Esophagus squamous epithelium (tissue), 5 donors: ENCODE measurements around the gene MRPL1. TPM values are rescaled to one million over a fixed set of nuclear protein-coding genes. Genes with fewer than 3 reads are reported as not detected.

Experiments used
- DNase-seq: peaks from one replicate; lab custom pipeline; 2025; lab: John Stamatoyannopoulos, UW
- H3K27ac ChIP-seq, 4 donors: fragments of 200-600 bp; sonication (generic); one replicate each; pipeline ENCODE4 v1.5.1; 2016 to 2019; ENCODE audit warnings: mild to moderate bottlenecking in 1 of 4
- H3K27me3 ChIP-seq, 4 donors: fragments of 200-600 bp; sonication (generic); 1 replicate in 3 of 4; 2 replicates in 1 of 4; pipeline versions ENCODE4 v1.5.1 to v1.6.0; 2017 to 2021; ENCODE audit warnings: antibody characterized with exemption in 1 of 4
- H3K36me3 ChIP-seq, 3 donors: fragments of 200-600 bp; sonication (generic); one replicate each; pipeline ENCODE4 v1.5.1; 2016 to 2019
- H3K4me1 ChIP-seq, 3 donors: fragments of 200-600 bp; sonication (generic); one replicate each; pipeline ENCODE4 v1.5.1; 2017 to 2019
- H3K4me3 ChIP-seq, 4 donors: fragments of 200-600 bp; sonication (generic); 1 replicate in 3 of 4; 2 replicates in 1 of 4; pipeline ENCODE4 v1.5.1; 2016 to 2019; ENCODE audit warnings: mild to moderate bottlenecking in 2 of 4, moderate library complexity in 1 of 4
- H3K9me3 ChIP-seq, 3 donors: fragments of 200-600 bp; sonication (generic); one replicate each; pipeline ENCODE4 v1.5.1; 2016 to 2019
- CTCF ChIP-seq, 6 experiments: fragments of 450-650 bp in 4 of 6; fragments of 200-600 bp in 2 of 6; sonication (generic) in 2 of 6; IDR thresholded peaks; one replicate each; pipeline ENCODE4 v1.5.1; 2016 to 2019; ENCODE audit warnings: antibody characterized with exemption in 6 of 6, mild to moderate bottlenecking in 4 of 6, moderate library complexity in 4 of 6
- POLR2A ChIP-seq, 4 donors: fragments of 450-650 bp; IDR thresholded peaks; one replicate each; pipeline ENCODE4 v1.6.1; 2017; ENCODE audit warnings: antibody characterized with exemption in 4 of 4, mild to moderate bottlenecking in 4 of 4, moderate library complexity in 3 of 4
- WGBS, 2 donors: methylation state at CpG; one replicate each; pipeline ENCODE4 v1.1.5; 2018; 5-methylcytosine and 5-hydroxymethylcytosine counted together
- intact Hi-C: fragments of 100-400 bp; cut with DNase I; formaldehyde crosslinking; loops from one replicate; pipeline ENCODE4 v1.15.0; 2022
- total RNA-seq, 4 donors: library from RNA; depleted of rRNA; stranded (reverse); fragments of >200 nt; gene quantifications; one replicate each; pipeline ENCODE4 v1.1.0, GENCODE V29; 2016
- donor health status: DM: yes; HTN: yes; CAD: no.

Gene MRPL1
- total RNA-seq, 4 donors from 2014 or later: 12.9 to 34.5 (median 28.4) TPM

- no peaks in the 10 kb centered on the region for H3K9me3 ChIP-seq
- no peak overlapping the region for H3K4me3 ChIP-seq
- no peak for TF ChIP-seq POLR2A (IDR thresholded peaks at IDR 0.05)
- TF ChIP-seq CTCF (IDR thresholded peaks at IDR 0.05): no peak
- WGBS, 2 donors: 63 to 78% methylated on average over 5 of the region's 5 CpGs
- intact Hi-C loops: loop anchor here (10.0 kb wide), 1 partner anchor 562 kb away; no protein-coding TSS in a partner anchor
- H3K36me3 ChIP-seq: peaks cover 0 to 47% (median 0%) of the 10 kb centered on the region in 3 donors
- H3K27ac ChIP-seq: no peak overlapping the region
- no peaks in the 10 kb centered on the region for H3K27me3 ChIP-seq
- no peak for DNase-seq
- no peaks in the 10 kb centered on the region for H3K4me1 ChIP-seq
These were observed 89.8 kb downstream of the MRPL1 start for GRCh38 chr4:77952457-77952856.

GRCh38 chr4:77954690-77955089 is 92.1 kb downstream of the MRPL1 start:
- H3K27ac ChIP-seq: no peak overlapping the region
- DNase-seq: no peak
- WGBS, 2 donors: 85 to 96% methylated on average over 3 of the region's 3 CpGs
- intact Hi-C loops: loop anchor here (10.0 kb wide), 1 partner anchor 560 kb away; no protein-coding TSS in a partner anchor
- no peak overlapping the region for H3K4me3 ChIP-seq
- H3K9me3 ChIP-seq: no peaks in the 10 kb centered on the region
- no peaks in the 10 kb centered on the region for H3K27me3 ChIP-seq
- peaks cover 0 to 47% (median 0%) of the 10 kb centered on the region in 3 donors for H3K36me3 ChIP-seq
- H3K4me1 ChIP-seq: no peaks in the 10 kb centered on the region
- TF ChIP-seq POLR2A (IDR thresholded peaks at IDR 0.05): no peak
- no peak for TF ChIP-seq CTCF (IDR thresholded peaks at IDR 0.05)

GRCh38 chr4:77956917-77957316 is 94.3 kb downstream of the MRPL1 start:
- H3K4me3 ChIP-seq: no peak overlapping the region
- WGBS, 2 donors: 81 to 85% methylated on average over 5 of the region's 5 CpGs
- DNase-seq: no peak
- no peaks in the 10 kb centered on the region for H3K27me3 ChIP-seq
- no peaks in the 10 kb centered on the region for H3K4me1 ChIP-seq
- TF ChIP-seq CTCF (IDR thresholded peaks at IDR 0.05): no peak
- no peak for TF ChIP-seq POLR2A (IDR thresholded peaks at IDR 0.05)
- intact Hi-C loops: loop anchor here (10.0 kb wide), 1 partner anchor 558 kb away; no protein-coding TSS in a partner anchor
- H3K27ac ChIP-seq: no peak overlapping the region
- no peaks in the 10 kb centered on the region for H3K9me3 ChIP-seq
- peaks cover 0 to 33% (median 0%) of the 10 kb centered on the region in 3 donors for H3K36me3 ChIP-seq

- no peak overlapping the region for H3K4me3 ChIP-seq
- H3K9me3 ChIP-seq: no peaks in the 10 kb centered on the region
- intact Hi-C loops: loop anchor here (10.0 kb wide), 1 partner anchor 556 kb away; no protein-coding TSS in a partner anchor
- H3K27me3 ChIP-seq: no peaks in the 10 kb centered on the region
- 68 to 69% methylated on average over 2 of the region's 2 CpGs for WGBS, 2 donors
- H3K27ac ChIP-seq: no peak overlapping the region
- H3K4me1 ChIP-seq: no peaks in the 10 kb centered on the region
- peaks cover 0 to 13% (median 0%) of the 10 kb centered on the region in 3 donors for H3K36me3 ChIP-seq
- no peak for TF ChIP-seq POLR2A (IDR thresholded peaks at IDR 0.05)
- no peak for TF ChIP-seq CTCF (IDR thresholded peaks at IDR 0.05)
- no peak for DNase-seq
These were observed 96.3 kb downstream of the MRPL1 start for GRCh38 chr4:77958897-77959296.

- Histone ChIP-seq H3K27ac (no peak overlapping the region), H3K4me3 (no peak overlapping the region), H3K36me3 (peaks cover 0 to 4% (median 0%) of the 10 kb centered on the region in 3 donors), H3K27me3 (no peaks in the 10 kb centered on the region), H3K4me1 (no peaks in the 10 kb centered on the region), H3K9me3 (no peaks in the 10 kb centered on the region)
- WGBS, 2 donors: 54 to 60% methylated on average over 6 of the region's 6 CpGs
- no peak for DNase-seq
- intact Hi-C loops: loop anchor here (10.0 kb wide), 1 partner anchor 555 kb away; no protein-coding TSS in a partner anchor
- TF ChIP-seq CTCF (IDR thresholded peaks at IDR 0.05) (peak in 5 of 6 experiments; percentile 27 to 77 (median 57)), POLR2A (IDR thresholded peaks at IDR 0.05) (no peak)
These were observed 97.1 kb downstream of the MRPL1 start for GRCh38 chr4:77959566-77960338.
